Measurements from ENCODE around the gene LRIT1. TPM values are rescaled to one million over a fixed set of nuclear protein-coding genes. Genes with fewer than 3 reads are reported as not detected.

The LRIT1 gene
- total and polyA plus RNA-seq, 8 donors: not detected

GRCh38 chr10:84216834-84217233 lies 24.5 kb downstream of the LRIT1 start:
- intact Hi-C loops (cut with DNase I; ENCODE audit: low total_unique reads): no loop called here
- no peaks in the 10 kb centered on the region for H3K4me1 ChIP-seq

GRCh38 chr10:84214612-84215235 lies 26.6 kb downstream of the LRIT1 start:
- DNase-seq: no peak
- H3K4me3 ChIP-seq: no peak overlapping the region

More at GRCh38 chr10:84216834-84217233, 24.5 kb downstream of the LRIT1 start:
- Histone ChIP-seq H3K27me3 (peaks cover 0 to 2% (median 0%) of the 10 kb centered on the region in 3 donors), H3K27ac (no peak overlapping the region), H3K36me3 (no peaks in the 10 kb centered on the region), H3K4me3 (no peak overlapping the region), H3K9me3 (no peaks in the 10 kb centered on the region)
- DNase-seq: no peak
- TF ChIP-seq POLR2AphosphoS5 (IDR thresholded peaks at IDR 0.05): no peak
- no peak for TF ChIP-seq CTCF (IDR thresholded peaks at IDR 0.05)
- no peak for TF ChIP-seq EP300 (IDR thresholded peaks at IDR 0.05)
- no peak for TF ChIP-seq POLR2A (IDR thresholded peaks at IDR 0.05)
- WGBS, 5 donors: 81 to 88% (median 84%) methylated on average over 7 to 9 of the region's 9 CpGs

GRCh38 chr10:84214046-84214572 lies 27.2 kb downstream of the LRIT1 start:
- H3K9me3 ChIP-seq: no peaks in the 10 kb centered on the region
- H3K27ac ChIP-seq: no peak overlapping the region
- no peaks in the 10 kb centered on the region for H3K36me3 ChIP-seq
- H3K27me3 ChIP-seq: no peaks in the 10 kb centered on the region
- no peaks in the 10 kb centered on the region for H3K4me1 ChIP-seq
- no peak for DNase-seq
- no peak overlapping the region for H3K4me3 ChIP-seq
- intact Hi-C loops (cut with DNase I; ENCODE audit: low total_unique reads): no loop called here
- WGBS, 5 donors: 61 to 86% (median 67%) methylated on average over 25 of the region's 25 CpGs
- TF ChIP-seq CTCF (IDR thresholded peaks at IDR 0.05) (no peak), POLR2A (IDR thresholded peaks at IDR 0.05) (no peak), EP300 (IDR thresholded peaks at IDR 0.05) (no peak), POLR2AphosphoS5 (IDR thresholded peaks at IDR 0.05) (no peak)

More at GRCh38 chr10:84214612-84215235, 26.6 kb downstream of the LRIT1 start:
- TF ChIP-seq EP300 (IDR thresholded peaks at IDR 0.05): no peak
- TF ChIP-seq CTCF (IDR thresholded peaks at IDR 0.05): no peak
- TF ChIP-seq POLR2A (IDR thresholded peaks at IDR 0.05): no peak
- no peak for TF ChIP-seq POLR2AphosphoS5 (IDR thresholded peaks at IDR 0.05)
- 42 to 55% (median 51%) methylated on average over 12 of the region's 12 CpGs for WGBS, 5 donors
- Histone ChIP-seq H3K27me3 (no peaks in the 10 kb centered on the region), H3K27ac (no peak overlapping the region), H3K36me3 (no peaks in the 10 kb centered on the region), H3K9me3 (no peaks in the 10 kb centered on the region), H3K4me1 (no peaks in the 10 kb centered on the region)
- intact Hi-C loops (cut with DNase I; ENCODE audit: low total_unique reads): no loop called here

GRCh38 chr10:84213076-84213475 lies 28.3 kb downstream of the LRIT1 start:
- Histone ChIP-seq H3K27me3 (peaks cover 0 to 8% (median 0%) of the 10 kb centered on the region in 3 donors), H3K36me3 (no peaks in the 10 kb centered on the region), H3K4me1 (no peaks in the 10 kb centered on the region), H3K9me3 (no peaks in the 10 kb centered on the region), H3K27ac (no peak overlapping the region), H3K4me3 (no peak overlapping the region)
- 83 to 91% (median 85%) methylated on average over 9 to 11 of the region's 11 CpGs for WGBS, 5 donors
- intact Hi-C loops (cut with DNase I; ENCODE audit: low total_unique reads): no loop called here
- no peak for TF ChIP-seq CTCF (IDR thresholded peaks at IDR 0.05)
- no peak for TF ChIP-seq POLR2A (IDR thresholded peaks at IDR 0.05)
- no peak for TF ChIP-seq EP300 (IDR thresholded peaks at IDR 0.05)
- TF ChIP-seq POLR2AphosphoS5 (IDR thresholded peaks at IDR 0.05): no peak
- no peak for DNase-seq
